ENCODE measurements around the gene FABP7.

Gene FABP7

DNA sequence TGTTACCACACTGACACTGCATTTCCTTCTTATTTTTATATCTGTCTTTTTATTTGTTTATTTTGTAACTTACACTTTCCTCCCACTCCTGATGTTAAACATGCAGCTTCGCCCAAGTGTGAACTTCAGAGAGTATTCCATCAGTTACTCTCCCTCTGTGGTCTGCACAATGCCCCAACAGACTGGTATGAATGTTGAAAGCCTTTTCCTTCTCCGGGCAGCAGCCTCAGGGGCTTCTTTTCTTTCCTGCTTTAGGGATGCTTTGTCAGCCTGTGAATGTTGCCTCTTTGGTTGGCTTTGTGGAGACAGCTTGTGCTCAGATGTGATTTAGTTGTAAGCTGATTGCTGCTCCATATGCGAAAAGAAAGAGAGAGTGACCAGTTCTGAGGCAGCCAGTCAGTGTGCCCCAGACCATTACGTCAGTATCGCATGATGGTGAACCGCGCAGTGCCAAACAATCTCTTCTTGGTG lies 53.5 kb downstream of the FABP7 start:
- no peak for DNase-seq (ENCODE audit: low spot score)
- in situ Hi-C loops (cut with MboI; ENCODE audit: low pct_unique_long_range_greater_than_20kb, low sequenced_read_pairs, unreplicated experiment) = loop anchor here (10.0 kb wide), 1 partner anchor 88 kb away; no protein-coding TSS in a partner anchor
- TF ChIP-seq, protein P1, sequence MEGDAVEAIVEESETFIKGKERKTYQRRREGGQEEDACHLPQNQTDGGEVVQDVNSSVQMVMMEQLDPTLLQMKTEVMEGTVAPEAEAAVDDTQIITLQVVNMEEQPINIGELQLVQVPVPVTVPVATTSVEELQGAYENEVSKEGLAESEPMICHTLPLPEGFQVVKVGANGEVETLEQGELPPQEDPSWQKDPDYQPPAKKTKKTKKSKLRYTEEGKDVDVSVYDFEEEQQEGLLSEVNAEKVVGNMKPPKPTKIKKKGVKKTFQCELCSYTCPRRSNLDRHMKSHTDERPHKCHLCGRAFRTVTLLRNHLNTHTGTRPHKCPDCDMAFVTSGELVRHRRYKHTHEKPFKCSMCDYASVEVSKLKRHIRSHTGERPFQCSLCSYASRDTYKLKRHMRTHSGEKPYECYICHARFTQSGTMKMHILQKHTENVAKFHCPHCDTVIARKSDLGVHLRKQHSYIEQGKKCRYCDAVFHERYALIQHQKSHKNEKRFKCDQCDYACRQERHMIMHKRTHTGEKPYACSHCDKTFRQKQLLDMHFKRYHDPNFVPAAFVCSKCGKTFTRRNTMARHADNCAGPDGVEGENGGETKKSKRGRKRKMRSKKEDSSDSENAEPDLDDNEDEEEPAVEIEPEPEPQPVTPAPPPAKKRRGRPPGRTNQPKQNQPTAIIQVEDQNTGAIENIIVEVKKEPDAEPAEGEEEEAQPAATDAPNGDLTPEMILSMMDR (IDR thresholded peaks at IDR 0.05; ENCODE audit: extremely low read depth, insufficient read depth, missing control alignments) = no peak

All from GM13977 (cell line).